K562 (cell line): ENCODE data around the gene AURKB. TPM values are rescaled to one million over a fixed set of nuclear protein-coding genes. Genes with fewer than 3 reads are reported as not detected.

ENCODE experiments used
- BHLHE40 ChIP-seq: IDR thresholded peaks from 2 replicates; pipeline ENCODE4 v1.6.1; 2011; ENCODE audit warnings: low read length, improper control_type of control experiment
- C11orf30 ChIP-seq: fragments of 450-650 bp; IDR thresholded peaks from 2 replicates; pipeline ENCODE4 v1.6.1; 2016; ENCODE audit warnings: low read depth, mild to moderate bottlenecking
- CBFA2T2 ChIP-seq: fragments of 450-650 bp; conservative IDR thresholded peaks from 2 replicates; pipeline ENCODE4 v1.6.1; 2017; ENCODE audit warnings: mild to moderate bottlenecking
- CHD2 ChIP-seq: IDR thresholded peaks from 2 replicates; pipeline ENCODE4 v1.6.1; 2011; ENCODE audit warnings: low read depth, low read length
- COPS2 ChIP-seq: fragments of 450-650 bp; conservative IDR thresholded peaks from 2 replicates; pipeline ENCODE4 v1.6.1; 2016; ENCODE audit warnings: mild to moderate bottlenecking, moderate library complexity
- EGR1 ChIP-seq: fragments of 450-650 bp; conservative IDR thresholded peaks from 2 replicates; pipeline ENCODE4 v1.6.1; 2017; ENCODE audit warnings: mild to moderate bottlenecking
- EWSR1 ChIP-seq: fragments of 450-650 bp; IDR thresholded peaks from 2 replicates; pipeline ENCODE4 v1.6.1; 2018; ENCODE audit warnings: borderline replicate concordance, mild to moderate bottlenecking, low read depth, moderate library complexity; ENCODE audit not compliant: partially characterized antibody
- HCFC1 ChIP-seq: IDR thresholded peaks from 2 replicates; pipeline ENCODE4 v1.6.1; 2012; ENCODE audit warnings: low read depth, low read length, improper control_type of control experiment
- HMGXB4 ChIP-seq: sonication (generic); formaldehyde crosslinking; IDR thresholded peaks from 2 replicates; pipeline ENCODE4 v1.8.1; 2023; ENCODE audit warnings: mild to moderate bottlenecking, missing genetic modification reagents
- ILF3 ChIP-seq: fragments of 450-650 bp; IDR thresholded peaks from 2 replicates; pipeline ENCODE4 v1.6.1; 2018; ENCODE audit warnings: antibody characterized with exemption, mild to moderate bottlenecking, moderate library complexity, borderline replicate concordance
- PHF20 ChIP-seq: fragments of 450-650 bp; IDR thresholded peaks from 2 replicates; pipeline ENCODE4 v1.6.1; 2018; ENCODE audit not compliant: partially characterized antibody
- PML ChIP-seq: IDR thresholded peaks from 2 replicates; pipeline ENCODE4 v1.6.1; 2012; ENCODE audit warnings: low read length, inconsistent platforms
- PYGO2 ChIP-seq: fragments of 450-650 bp; IDR thresholded peaks from 2 replicates; pipeline ENCODE4 v1.6.1; 2016; ENCODE audit warnings: mild to moderate bottlenecking, missing genetic modification characterization, moderate library complexity, missing compliant biosample characterization
- SMAD3 ChIP-seq: fragments of 450-650 bp; formaldehyde crosslinking; conservative IDR thresholded peaks from 2 replicates; pipeline ENCODE4 v1.4.0; 2020; ENCODE audit warnings: mild to moderate bottlenecking
- TCFL5 ChIP-seq: fragments of 250-450 bp; sonication (Bioruptor Pico); conservative IDR thresholded peaks from 2 replicates; pipeline ENCODE4 v1.6.1; 2021; ENCODE audit warnings: mild to moderate bottlenecking, moderate library complexity, matching md5 sums
- TFE3 ChIP-seq: fragments of 450-650 bp; formaldehyde crosslinking; IDR thresholded peaks from 2 replicates; pipeline ENCODE4 v1.4.0; 2020; ENCODE audit warnings: mild to moderate bottlenecking, mixed read lengths
- ZNF274 ChIP-seq: IDR thresholded peaks from 2 replicates; pipeline ENCODE4 v1.6.1; 2011; ENCODE audit warnings: low read depth, mild to moderate bottlenecking, low read length, moderate library complexity, borderline replicate concordance
- polyA plus RNA-seq, 8 experiments: library from polyadenylated mRNA; depleted of rRNA in 4 of 8; stranded (reverse) in 5 of 8; unstranded in 3 of 8; fragments of >200 nt; fragmentation: Nextera tagmentation in 2 of 8; fragmentation: Illumina TruSeq in 1 of 8; extraction: Ambion mirVana in 2 of 8; extraction: Trizol in 1 of 8; gene quantifications; 2 replicates each; pipeline versions ENCODE4 v1.2.1 to v1.2.3, GENCODE V29; 2011 to 2014; ENCODE audit warnings: inconsistent platforms in 1 of 8, missing spikeins in 1 of 8
- total RNA-seq, 7 experiments: library from RNA; depleted of rRNA in 6 of 7; stranded (reverse); fragments of >200 nt in 6 of 7; fragmentation: Illumina TruSeq in 2 of 7; extraction: Trizol in 2 of 7; gene quantifications; 2 replicates each; pipeline versions ENCODE4 v1.2.1 to v1.2.3, GENCODE V29; 2011 to 2021; ENCODE audit warnings: low replicate concordance in 1 of 7
- TF ChIP-seq, protein P1 (sequence below): sonication (generic); formaldehyde crosslinking; IDR thresholded peaks from 2 replicates; pipeline ENCODE4 v1.8.1; 2022; ENCODE audit warnings: missing genetic modification reagents
- TF ChIP-seq, protein P2 (sequence below): fragments of 450-650 bp; IDR thresholded peaks from 2 replicates; pipeline ENCODE4 v1.6.1; 2017; ENCODE audit warnings: mild to moderate bottlenecking, moderate library complexity
- TF ChIP-seq, protein P3 (sequence below), 2 experiments: IDR thresholded peaks in 1 of 2; conservative IDR thresholded peaks in 1 of 2; 2 replicates each; pipeline ENCODE4 v1.6.1; 2016; ENCODE audit warnings: low read depth in 2 of 2, mild to moderate bottlenecking in 1 of 2, missing compliant biosample characterization in 1 of 2, missing genetic modification characterization in 1 of 2, moderate library complexity in 1 of 2

The AURKB gene
- total and polyA plus RNA-seq, 9 of the 15 experiments (the other 6 are each of a cell fraction or from before 2014, with no cell fraction given): 27.2 to 114 (median 74.8) TPM

DNA sequence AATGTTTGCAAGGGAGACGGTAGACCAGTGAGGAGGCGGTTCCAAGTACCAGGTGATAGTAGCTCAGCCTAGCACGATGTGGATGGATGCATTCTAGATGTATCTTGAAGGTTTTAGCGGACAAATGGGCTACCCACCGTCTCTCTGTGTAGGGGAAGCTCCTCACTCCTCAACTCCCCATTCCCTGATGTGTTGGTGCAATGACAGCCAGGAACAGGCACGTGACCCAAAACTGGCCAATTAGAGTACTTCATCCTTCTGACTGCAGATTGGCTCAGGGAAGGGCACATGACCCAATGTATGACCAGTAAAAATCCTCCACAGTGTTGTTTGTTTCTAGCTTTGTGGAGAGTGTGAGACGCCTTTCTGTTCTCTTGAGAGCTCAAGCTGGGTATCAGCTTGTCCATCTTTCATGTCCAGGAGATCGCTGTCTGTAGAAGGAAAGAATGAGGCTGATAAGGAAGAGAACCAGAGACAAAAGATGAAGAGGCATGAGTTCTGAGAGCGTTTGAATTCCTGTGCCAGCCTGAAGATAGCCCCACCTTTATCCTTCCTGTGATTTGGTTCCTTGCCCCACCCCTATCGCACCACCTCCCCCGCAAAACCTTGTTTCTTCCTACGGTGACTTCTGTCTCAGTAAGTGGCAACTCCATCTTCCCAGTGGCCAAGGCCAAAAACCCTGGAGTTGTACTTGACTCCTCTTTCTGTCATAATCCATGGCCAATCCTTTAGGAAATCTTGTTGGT lies 18.1 kb downstream of the AURKB start (continued):
- no peak for TF ChIP-seq EWSR1
- no peak for TF ChIP-seq CHD2
- peak; percentile 85 for TF ChIP-seq BHLHE40
- no peak for TF ChIP-seq COPS2
- TF ChIP-seq PYGO2 (tag): no peak
- TF ChIP-seq, protein P1, sequence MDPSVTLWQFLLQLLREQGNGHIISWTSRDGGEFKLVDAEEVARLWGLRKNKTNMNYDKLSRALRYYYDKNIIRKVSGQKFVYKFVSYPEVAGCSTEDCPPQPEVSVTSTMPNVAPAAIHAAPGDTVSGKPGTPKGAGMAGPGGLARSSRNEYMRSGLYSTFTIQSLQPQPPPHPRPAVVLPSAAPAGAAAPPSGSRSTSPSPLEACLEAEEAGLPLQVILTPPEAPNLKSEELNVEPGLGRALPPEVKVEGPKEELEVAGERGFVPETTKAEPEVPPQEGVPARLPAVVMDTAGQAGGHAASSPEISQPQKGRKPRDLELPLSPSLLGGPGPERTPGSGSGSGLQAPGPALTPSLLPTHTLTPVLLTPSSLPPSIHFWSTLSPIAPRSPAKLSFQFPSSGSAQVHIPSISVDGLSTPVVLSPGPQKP (CRISPR knock-in tag): no peak
- peak; percentile 12 for TF ChIP-seq PHF20
- TF ChIP-seq EGR1: peak; percentile 88
- peak; percentile 89 for TF ChIP-seq CBFA2T2
- no peak for TF ChIP-seq HMGXB4 (CRISPR knock-in tag)
- no peak for TF ChIP-seq SMAD3 (CRISPR knock-in tag)
- TF ChIP-seq HCFC1: no peak; the same call in 1 of the 2 replicates
- no peak for TF ChIP-seq TCFL5 (CRISPR knock-in tag)
- TF ChIP-seq ZNF274: no peak
- no peak for TF ChIP-seq ILF3
- peak; percentile 99 for TF ChIP-seq TFE3 (CRISPR knock-in tag)
- TF ChIP-seq C11orf30: peak; percentile 21; the same call in 1 of the 2 replicates
- TF ChIP-seq, protein P2, sequence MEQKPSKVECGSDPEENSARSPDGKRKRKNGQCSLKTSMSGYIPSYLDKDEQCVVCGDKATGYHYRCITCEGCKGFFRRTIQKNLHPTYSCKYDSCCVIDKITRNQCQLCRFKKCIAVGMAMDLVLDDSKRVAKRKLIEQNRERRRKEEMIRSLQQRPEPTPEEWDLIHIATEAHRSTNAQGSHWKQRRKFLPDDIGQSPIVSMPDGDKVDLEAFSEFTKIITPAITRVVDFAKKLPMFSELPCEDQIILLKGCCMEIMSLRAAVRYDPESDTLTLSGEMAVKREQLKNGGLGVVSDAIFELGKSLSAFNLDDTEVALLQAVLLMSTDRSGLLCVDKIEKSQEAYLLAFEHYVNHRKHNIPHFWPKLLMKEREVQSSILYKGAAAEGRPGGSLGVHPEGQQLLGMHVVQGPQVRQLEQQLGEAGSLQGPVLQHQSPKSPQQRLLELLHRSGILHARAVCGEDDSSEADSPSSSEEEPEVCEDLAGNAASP: no peak
- TF ChIP-seq, protein P3, sequence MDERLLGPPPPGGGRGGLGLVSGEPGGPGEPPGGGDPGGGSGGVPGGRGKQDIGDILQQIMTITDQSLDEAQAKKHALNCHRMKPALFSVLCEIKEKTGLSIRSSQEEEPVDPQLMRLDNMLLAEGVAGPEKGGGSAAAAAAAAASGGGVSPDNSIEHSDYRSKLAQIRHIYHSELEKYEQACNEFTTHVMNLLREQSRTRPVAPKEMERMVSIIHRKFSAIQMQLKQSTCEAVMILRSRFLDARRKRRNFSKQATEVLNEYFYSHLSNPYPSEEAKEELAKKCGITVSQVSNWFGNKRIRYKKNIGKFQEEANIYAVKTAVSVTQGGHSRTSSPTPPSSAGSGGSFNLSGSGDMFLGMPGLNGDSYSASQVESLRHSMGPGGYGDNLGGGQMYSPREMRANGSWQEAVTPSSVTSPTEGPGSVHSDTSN (CRISPR knock-in tag; IDR thresholded peaks at IDR 0.05; ENCODE audit: low read depth): no peak
- TF ChIP-seq, protein P3 (tag; conservative IDR thresholded peaks at IDR 0.05; ENCODE audit: low read depth): no peak
- peak; percentile 58; the same call in 1 of the 2 replicates for TF ChIP-seq PML
